GM23248 (cell line): ENCODE data around the gene S100A12.

Experiments
- EZH2 ChIP-seq: fragments of 200-600 bp; sonication (generic); IDR thresholded peaks from 2 replicates; pipeline ENCODE4 v1.6.1; 2018; ENCODE audit warnings: antibody characterized with exemption, mild to moderate bottlenecking; ENCODE audit not compliant: insufficient read depth, poor library complexity, severe bottlenecking
- EZH2phosphoT487 ChIP-seq: fragments of 200-600 bp; sonication (generic); IDR thresholded peaks from 2 replicates; pipeline ENCODE4 v1.6.1; 2018; ENCODE audit warnings: antibody characterized with exemption, moderate library complexity, mild to moderate bottlenecking, low read depth; ENCODE audit not compliant: insufficient read depth

DNA sequence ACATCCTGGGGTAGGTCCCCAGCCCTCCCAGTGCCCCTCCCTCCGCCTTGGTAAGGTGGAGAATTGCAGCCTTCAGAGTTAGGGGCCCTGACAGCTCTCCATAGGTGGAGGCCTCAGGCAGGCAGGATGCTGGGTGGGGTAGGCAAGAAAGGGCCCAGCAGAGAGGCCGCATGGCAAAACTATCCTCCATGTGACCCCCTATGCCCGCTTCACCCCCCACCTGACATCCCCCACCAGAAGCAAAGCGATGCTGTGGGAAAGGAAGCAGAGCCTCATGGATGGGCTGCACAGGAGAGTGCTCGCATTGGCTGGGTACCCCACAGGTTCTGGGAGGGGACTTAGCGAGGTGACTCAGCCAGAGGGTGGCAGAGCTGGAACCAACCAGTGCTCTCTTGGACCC lies 16.2 kb downstream of the S100A12 start:
- TF ChIP-seq EZH2phosphoT487 = no peak
- no peak for TF ChIP-seq EZH2
